Heart left ventricle (tissue), 16 donors: ENCODE measurements around the gene DYSF. TPM values are rescaled to one million over a fixed set of nuclear protein-coding genes. Genes with fewer than 3 reads are reported as not detected.

ENCODE experiments used
- ATAC-seq, 4 donors: fragments of 200-7000 bp; cut with Tn5 transposase; one replicate each; pipeline ENCODE4 v1.9.1; 2020 to 2022; ENCODE audit warnings: moderate library complexity in 4 of 4, mild to moderate bottlenecking in 3 of 4, moderate number of reproducible peaks in 1 of 4
- DNase-seq, 5 donors: peaks; one replicate each; pipeline ENCODE4 v3.0.0-alpha.2; 2020
- H3K27ac ChIP-seq, 12 donors: fragments of 200-600 bp; sonication (generic) in 4 of 12; one replicate each; pipeline versions ENCODE4 v1.5.0 to v1.8.0; 2016 to 2022; ENCODE audit warnings: mild to moderate bottlenecking in 2 of 12
- H3K27me3 ChIP-seq, 9 donors: fragments of 200-600 bp; sonication (generic) in 2 of 9; one replicate each; pipeline versions ENCODE4 v1.5.1 to v1.8.0; 2016 to 2022; ENCODE audit warnings: mild to moderate bottlenecking in 3 of 9
- H3K36me3 ChIP-seq, 9 donors: fragments of 200-600 bp; sonication (generic) in 2 of 9; one replicate each; pipeline versions ENCODE4 v1.5.0 to v1.8.0; 2018 to 2022; ENCODE audit warnings: mild to moderate bottlenecking in 2 of 9
- H3K4me1 ChIP-seq, 12 donors: fragments of 200-600 bp; sonication (generic) in 4 of 12; one replicate each; pipeline versions ENCODE4 v1.5.0 to v1.8.0; 2016 to 2022; ENCODE audit warnings: mild to moderate bottlenecking in 3 of 12
- H3K4me3 ChIP-seq, 12 donors: fragments of 200-600 bp; sonication (generic) in 4 of 12; one replicate each; pipeline versions ENCODE4 v1.5.0 to v1.8.0; 2017 to 2022; ENCODE audit warnings: mild to moderate bottlenecking in 9 of 12, moderate library complexity in 4 of 12
- H3K9me3 ChIP-seq, 12 donors: fragments of 200-600 bp; sonication (generic) in 4 of 12; one replicate each; pipeline versions ENCODE4 v1.5.0 to v1.8.0; 2016 to 2022; ENCODE audit warnings: mild to moderate bottlenecking in 1 of 12
- CTCF ChIP-seq, 12 donors: fragments of 200-600 bp; sonication (generic) in 4 of 12; IDR thresholded peaks; one replicate each; pipeline versions ENCODE4 v1.5.0 to v1.8.0; 2018 to 2022; ENCODE audit warnings: antibody characterized with exemption in 12 of 12, mild to moderate bottlenecking in 5 of 12
- POLR2A ChIP-seq, 2 donors: fragments of 450-650 bp; IDR thresholded peaks; one replicate each; pipeline ENCODE4 v1.6.1; 2017; ENCODE audit warnings: antibody characterized with exemption in 2 of 2, mild to moderate bottlenecking in 2 of 2, moderate library complexity in 2 of 2
- whole genome bisulfite sequencing, 4 donors: extraction: QIAGEN DNeasy Blood & Tissue Kit in 2 of 4; methylation state at CpG; one replicate each; pipeline versions ENCODE4 v1.1.5 to v1.1.7; 2013 to 2018; 5-methylcytosine and 5-hydroxymethylcytosine counted together
- intact Hi-C, 10 donors: fragments of 100-400 bp; cut with DNase I; formaldehyde crosslinking; loops; one replicate each; pipeline versions ENCODE4 v1.11.1 to v1.14.2; 2022
- polyA plus RNA-seq, 2 donors: library from polyadenylated mRNA; stranded (reverse); fragments of 200-250 nt; gene quantifications; one replicate each; pipeline ENCODE4 v1.2.3, GENCODE V29; 2013
- total RNA-seq, 9 donors: library from RNA; depleted of rRNA in 2 of 9; stranded (reverse); fragments of >200 nt in 2 of 9; fragmentation: NEBNext Ultra II Directional in 3 of 9; extraction: Animal tissue kit (Norgen Biotek cat#: 25700) in 3 of 9; gene quantifications; one replicate each; pipeline versions ENCODE4 v1.1.0 to v1.2.4, GENCODE V29; 2016 to 2023
- donor health status: ischemic (EF 13 %, LVEDD 7.1; RV severe dilation, severe dysfunction).
- donor health status: healthy with polysubstance abuse.
- donor health status: DM: no; HTN: yes; CAD: no.
- donor health status: DM: no; HTN: no; CAD: no.
- donor health status: ischemic (EF 25% LVEDD 6.9; RV normal size, moderate dysfunction).
- donor health status: ischemic (EF 25% LVEDD 5.7; RV mildly dilated, moderate dysfunction).
- donor health status: healthy.
- donor health status: DM: yes; HTN: yes; CAD: no.
- donor health status: ischemic (EF 35%, LVEDD 5.7; RV mildly dilated, moderate dysfunction).
- donor health status: nonischemic (EF 11% LVEDD 7.7; RV severe dilation, severe dysfunction).
- donor health status: DM: yes; HTN: yes; CAD: no.
- donor health status: PGD.
- donor health status: ischemic (EF 29% LVEDD 5.4; RV normal size, mild dysfunction).
- donor health status: nonischemic (EF 23%, LVEDD 6.1; RV moderate dilation, normal function).

DYSF gene
- total and polyA plus RNA-seq, 11 donors = 25.5 to 99.9 (median 78.6) TPM

GRCh38 chr2:71659868-71660518 is 206.6 kb downstream of the DYSF start:
- peak in 1 of 4 donors; percentile 20 for ATAC-seq
- intact Hi-C loops = no loop called here
- no peaks in the 10 kb centered on the region for H3K27me3 ChIP-seq
- H3K4me1 ChIP-seq = peaks cover 0 to 7% (median 0%) of the 10 kb centered on the region in 12 donors
- TF ChIP-seq CTCF (IDR thresholded peaks at IDR 0.05) (no peak), POLR2A (IDR thresholded peaks at IDR 0.05) (no peak)
- H3K36me3 ChIP-seq = peaks cover 0 to 49% (median 22%) of the 10 kb centered on the region in 9 donors
- 72 to 88% (median 79%) methylated on average over 4 to 5 of the region's 5 CpGs for WGBS, 4 donors
- peaks cover 0 to 20% (median 9%) of the 10 kb centered on the region in 12 donors for H3K9me3 ChIP-seq
- no peak overlapping the region for H3K27ac ChIP-seq
- peak in 1 of 5 donors; percentile 21 for DNase-seq
- no peak overlapping the region for H3K4me3 ChIP-seq

- Histone ChIP-seq H3K36me3 (peaks cover 0 to 66% (median 34%) of the 10 kb centered on the region in 9 donors), H3K27me3 (no peaks in the 10 kb centered on the region), H3K4me3 (no peak overlapping the region), H3K27ac (no peak overlapping the region), H3K4me1 (peaks cover 0 to 11% (median 0%) of the 10 kb centered on the region in 12 donors), H3K9me3 (peaks cover 0 to 20% (median 9%) of the 10 kb centered on the region in 12 donors)
- DNase-seq = peak in 2 of 5 donors; percentile 4 to 51
- intact Hi-C loops = no loop called here
- TF ChIP-seq POLR2A (IDR thresholded peaks at IDR 0.05) (no peak), CTCF (IDR thresholded peaks at IDR 0.05) (no peak)
- ATAC-seq = no peak
- WGBS, 4 donors = 61 to 100% (median 77%) methylated on average over 2 to 3 of the region's 3 CpGs
These were observed 208.4 kb downstream of the DYSF start for GRCh38 chr2:71661782-71662181.

GRCh38 chr2:71662665-71663394 is 209.5 kb downstream of the DYSF start:
- ATAC-seq (no peak), DNase-seq (peak in 2 of 5 donors; percentile 5 to 26)
- Histone ChIP-seq H3K4me1 (peaks cover 0 to 11% (median 0%) of the 10 kb centered on the region in 12 donors), H3K4me3 (no peak overlapping the region), H3K36me3 (peaks cover 0 to 72% (median 38%) of the 10 kb centered on the region in 9 donors), H3K27ac (no peak overlapping the region), H3K27me3 (no peaks in the 10 kb centered on the region), H3K9me3 (peaks cover 0 to 17% (median 7%) of the 10 kb centered on the region in 12 donors)
- WGBS, 4 donors = 73 to 91% (median 81%) methylated on average over 18 of the region's 18 CpGs
- intact Hi-C loops = no loop called here
- TF ChIP-seq POLR2A (IDR thresholded peaks at IDR 0.05) (no peak), CTCF (IDR thresholded peaks at IDR 0.05) (no peak)

GRCh38 chr2:71664161-71664560 is 210.8 kb downstream of the DYSF start:
- Histone ChIP-seq H3K27ac (no peak overlapping the region), H3K9me3 (peaks cover 0 to 3% (median 0%) of the 10 kb centered on the region in 12 donors), H3K4me1 (peaks cover 0 to 11% (median 0%) of the 10 kb centered on the region in 12 donors), H3K4me3 (no peak overlapping the region), H3K27me3 (no peaks in the 10 kb centered on the region), H3K36me3 (peaks cover 0 to 73% (median 44%) of the 10 kb centered on the region in 9 donors)
- no peak for ATAC-seq
- TF ChIP-seq CTCF (IDR thresholded peaks at IDR 0.05) (no peak), POLR2A (IDR thresholded peaks at IDR 0.05) (no peak)
- peak in 1 of 5 donors; percentile 29 for DNase-seq
- WGBS, 4 donors = 80 to 85% (median 82%) methylated on average over 11 of the region's 11 CpGs
- intact Hi-C loops = no loop called here
